Measurements from ENCODE around the gene SPG7.

SPG7 gene

DNA sequence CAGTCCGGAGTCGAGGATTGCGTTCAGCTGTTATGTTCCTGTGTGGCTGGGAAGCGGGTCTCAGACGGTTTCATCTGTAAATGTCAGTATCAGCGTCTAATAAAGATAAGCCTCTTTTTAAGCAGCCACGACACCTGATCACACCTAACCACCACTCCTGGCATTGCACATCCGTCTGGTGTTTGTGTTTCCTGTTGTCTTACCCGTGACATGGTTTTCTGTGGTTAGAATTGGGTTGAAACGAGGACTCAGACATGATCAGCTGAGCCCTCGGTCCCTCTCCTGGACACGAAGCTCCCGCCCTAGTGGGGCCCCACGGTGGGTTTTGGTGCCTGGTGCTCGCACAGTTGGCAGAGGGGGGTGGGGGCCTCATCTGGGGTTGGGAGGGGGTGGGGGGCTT lies 85.6 kb downstream of the SPG7 start:
- no peak for DNase-seq (ENCODE audit: extremely low spot score)
- ChIA-PET CTCF (no interaction called here), POLR2A (no interaction called here)
- TF ChIP-seq, protein P1, sequence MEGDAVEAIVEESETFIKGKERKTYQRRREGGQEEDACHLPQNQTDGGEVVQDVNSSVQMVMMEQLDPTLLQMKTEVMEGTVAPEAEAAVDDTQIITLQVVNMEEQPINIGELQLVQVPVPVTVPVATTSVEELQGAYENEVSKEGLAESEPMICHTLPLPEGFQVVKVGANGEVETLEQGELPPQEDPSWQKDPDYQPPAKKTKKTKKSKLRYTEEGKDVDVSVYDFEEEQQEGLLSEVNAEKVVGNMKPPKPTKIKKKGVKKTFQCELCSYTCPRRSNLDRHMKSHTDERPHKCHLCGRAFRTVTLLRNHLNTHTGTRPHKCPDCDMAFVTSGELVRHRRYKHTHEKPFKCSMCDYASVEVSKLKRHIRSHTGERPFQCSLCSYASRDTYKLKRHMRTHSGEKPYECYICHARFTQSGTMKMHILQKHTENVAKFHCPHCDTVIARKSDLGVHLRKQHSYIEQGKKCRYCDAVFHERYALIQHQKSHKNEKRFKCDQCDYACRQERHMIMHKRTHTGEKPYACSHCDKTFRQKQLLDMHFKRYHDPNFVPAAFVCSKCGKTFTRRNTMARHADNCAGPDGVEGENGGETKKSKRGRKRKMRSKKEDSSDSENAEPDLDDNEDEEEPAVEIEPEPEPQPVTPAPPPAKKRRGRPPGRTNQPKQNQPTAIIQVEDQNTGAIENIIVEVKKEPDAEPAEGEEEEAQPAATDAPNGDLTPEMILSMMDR (IDR thresholded peaks at IDR 0.05; ENCODE audit: control extremely low read depth, extremely low read depth, low read depth, missing control alignments), result no peak

DNA sequence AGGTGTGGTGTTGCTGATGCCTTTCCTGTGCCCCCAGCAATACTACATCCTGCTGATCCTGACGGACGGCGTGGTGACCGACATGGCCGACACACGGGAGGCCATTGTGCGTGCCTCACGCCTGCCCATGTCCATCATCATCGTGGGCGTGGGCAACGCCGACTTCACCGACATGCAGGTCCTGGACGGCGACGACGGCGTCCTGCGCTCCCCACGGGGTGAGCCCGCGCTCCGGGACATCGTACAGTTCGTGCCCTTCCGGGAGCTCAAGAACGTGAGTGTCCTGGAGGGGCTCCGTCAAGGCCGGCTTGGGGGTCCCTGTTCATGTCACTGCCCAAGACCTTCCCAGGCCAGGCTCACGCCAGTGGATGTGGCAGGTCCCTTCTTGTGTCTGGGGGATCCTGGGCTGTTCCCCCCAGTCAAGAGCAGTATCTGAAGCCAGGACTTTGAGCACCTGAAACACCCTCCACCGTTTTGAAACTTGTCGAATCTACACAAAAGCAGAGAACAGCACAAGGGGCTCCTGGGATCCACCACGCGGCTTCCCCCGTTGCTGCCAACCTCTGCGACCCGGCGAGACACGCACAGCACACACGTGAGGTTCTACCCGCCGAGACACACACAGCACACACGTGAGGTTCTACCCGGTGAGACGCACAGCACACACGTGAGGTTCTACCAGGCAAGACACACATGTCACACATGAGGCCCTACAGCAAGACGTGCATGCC lies 87.3 kb downstream of the SPG7 start:
- no peak for DNase-seq (ENCODE audit: extremely low spot score)
- ChIA-PET CTCF (no interaction called here), POLR2A (no interaction called here)
- TF ChIP-seq, protein P1 (IDR thresholded peaks at IDR 0.05; ENCODE audit: control extremely low read depth, extremely low read depth, low read depth, missing control alignments), result no peak

DNA sequence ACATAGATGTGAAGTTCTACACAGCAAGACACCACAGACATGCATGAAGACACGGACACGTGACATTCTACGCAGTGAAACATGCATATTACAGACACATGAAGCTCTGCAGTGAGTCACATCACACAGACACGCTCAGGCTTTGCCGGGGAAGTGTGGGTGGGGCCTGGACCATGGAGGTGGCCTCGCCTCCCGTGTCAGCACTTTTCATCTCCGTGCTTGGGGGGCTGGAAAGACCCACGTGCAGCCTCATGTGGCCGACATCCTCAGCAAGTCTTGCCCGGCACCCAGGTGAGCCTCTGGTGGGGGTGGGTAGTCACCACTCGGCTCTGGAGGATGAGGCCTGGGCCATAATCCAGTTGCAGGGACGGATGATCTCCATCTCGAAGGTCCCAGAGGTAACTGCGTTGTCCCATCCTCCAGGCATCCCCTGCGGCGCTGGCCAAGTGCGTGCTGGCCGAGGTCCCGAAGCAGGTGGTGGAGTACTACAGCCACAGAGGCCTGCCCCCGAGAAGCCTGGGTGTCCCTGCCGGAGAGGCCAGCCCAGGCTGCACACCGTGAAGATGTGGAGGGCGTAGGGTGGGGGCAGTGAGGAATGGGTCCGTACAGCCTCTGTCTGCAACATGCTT lies 88.0 kb downstream of the SPG7 start:
- POLR2A ChIA-PET, result no interaction called here
- no peak for DNase-seq (ENCODE audit: extremely low spot score)
- CTCF ChIA-PET, result interaction anchor here (1.6 kb wide), 1 partner anchor 20 kb away, joined by 3 read pairs; no protein-coding TSS in a partner anchor
- TF ChIP-seq, protein P1 (IDR thresholded peaks at IDR 0.05; ENCODE audit: control extremely low read depth, extremely low read depth, low read depth, missing control alignments), result no peak

DNA sequence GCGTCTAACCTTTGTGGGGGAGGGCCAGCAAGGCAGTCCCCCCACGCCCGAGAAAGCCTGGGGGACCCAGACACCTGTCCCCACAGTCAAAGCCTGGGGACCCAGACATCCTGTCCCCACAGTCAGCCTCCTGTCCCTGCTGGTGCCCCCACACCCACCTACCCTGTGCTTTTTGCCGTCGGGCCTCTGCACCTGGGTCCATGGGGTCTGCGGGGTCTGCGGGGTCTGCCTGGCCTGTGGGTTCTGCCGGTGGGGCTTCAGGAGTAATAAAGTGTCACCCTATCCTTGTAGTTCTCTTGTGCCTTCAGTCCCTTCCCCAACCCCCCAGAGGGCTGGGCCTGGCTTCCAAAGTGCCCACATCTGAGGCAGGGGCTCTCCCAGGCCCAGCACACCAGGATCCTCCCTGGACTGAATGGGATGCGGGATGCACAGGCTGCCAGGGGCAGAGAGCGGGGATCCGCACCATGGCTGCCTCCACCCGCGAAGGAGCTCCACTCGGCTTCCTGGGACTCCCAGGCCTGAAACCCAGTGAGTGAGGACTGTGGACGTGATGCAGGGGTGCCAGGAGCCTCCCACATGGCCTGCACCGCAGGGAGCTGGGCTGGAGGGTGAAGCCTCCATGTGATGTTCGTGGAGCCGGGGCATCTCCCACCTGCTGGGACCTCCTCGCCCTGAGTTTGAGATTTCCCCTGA lies 88.9 kb downstream of the SPG7 start:
- POLR2A ChIA-PET, result interaction anchor here (0.5 kb wide), 1 partner anchor 276 kb away, joined by 4 read pairs; the partner anchor contains the start of gene TCF25
- CTCF ChIA-PET, result interaction anchor here (1.6 kb wide), 1 partner anchor 19 kb away, joined by 3 read pairs; no protein-coding TSS in a partner anchor
- DNase-seq (ENCODE audit: extremely low spot score), result no peak
- TF ChIP-seq, protein P1 (IDR thresholded peaks at IDR 0.05; ENCODE audit: control extremely low read depth, extremely low read depth, low read depth, missing control alignments), result no peak

DNA sequence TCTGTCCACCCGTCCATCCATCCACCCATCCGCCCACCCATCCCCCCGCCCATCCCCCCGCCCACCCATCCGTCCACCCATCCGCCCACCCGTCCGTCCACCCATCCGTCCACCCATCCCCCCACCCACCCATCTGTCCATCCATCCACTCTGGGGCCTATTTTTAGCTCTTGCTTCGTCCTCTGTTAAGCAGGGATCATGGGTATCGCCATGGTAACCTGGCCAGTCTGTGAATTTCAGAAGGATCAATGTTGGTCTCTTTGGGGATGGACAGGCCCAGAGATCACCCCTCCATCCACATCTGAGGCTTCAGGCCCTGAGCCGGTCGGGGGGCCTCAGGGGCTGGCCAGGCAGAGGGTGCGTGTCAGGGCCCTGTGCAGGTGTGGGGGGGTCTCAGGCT lies 90.0 kb downstream of the SPG7 start:
- no peak for DNase-seq (ENCODE audit: extremely low spot score)
- CTCF ChIA-PET, result no interaction called here
- POLR2A ChIA-PET, result interaction anchor here (0.6 kb wide), 1 partner anchor 9 kb away, joined by 3 read pairs; no protein-coding TSS in a partner anchor
- TF ChIP-seq, protein P1 (IDR thresholded peaks at IDR 0.05; ENCODE audit: control extremely low read depth, extremely low read depth, low read depth, missing control alignments), result no peak

DNA sequence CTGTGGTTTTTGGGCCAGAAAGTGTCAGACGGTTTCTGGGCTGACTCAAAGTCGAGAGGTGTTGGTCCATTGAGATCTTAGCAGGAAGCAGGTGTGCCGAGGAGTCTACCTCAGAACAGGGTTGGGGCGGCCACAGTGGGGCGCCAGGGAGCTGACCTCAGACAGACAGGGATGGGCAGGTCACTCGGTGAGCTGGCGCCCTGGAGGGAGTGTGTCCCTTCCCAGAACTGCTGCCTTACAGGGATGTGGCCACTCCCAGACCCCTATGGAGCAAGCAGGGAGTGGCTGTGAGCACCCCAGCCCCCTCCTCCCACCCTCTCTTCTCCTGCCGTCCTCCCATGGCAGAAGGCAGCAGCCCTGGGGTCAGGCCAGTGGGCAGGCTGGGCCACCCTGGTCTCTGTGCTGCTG lies 91.3 kb downstream of the SPG7 start:
- ChIA-PET CTCF (interaction anchor here (0.7 to 3.7 kb wide), 4 partner anchors 10 to 42 kb away, joined by 3 to 18 read pairs (median 5); no protein-coding TSS in a partner anchor), POLR2A (interaction anchor here (0.5 kb wide), 1 partner anchor 21 kb away, joined by 5 read pairs; no protein-coding TSS in a partner anchor)
- TF ChIP-seq, protein P1 (IDR thresholded peaks at IDR 0.05; ENCODE audit: control extremely low read depth, extremely low read depth, low read depth, missing control alignments), result peak; percentile 54
- peak; percentile 58 for DNase-seq (ENCODE audit: extremely low spot score)
